Astrocyte of the spinal cord (primary cell): ENCODE data around the gene ARIH1.

ENCODE experiments used
- DNase-seq: peaks from one replicate; pipeline ENCODE4 v3.0.0; 2011; ENCODE audit warnings: low read depth, low spot score
- H3K4me3 ChIP-seq: 2 replicates; pipeline ENCODE4 v1.5.1; 2011; ENCODE audit warnings: low read depth, mild to moderate bottlenecking, low read length, moderate library complexity
- in situ Hi-C: cut with HindIII; loops from 2 replicates; pipeline ENCODE4 v1.10.0; 2017; ENCODE audit warnings: low sequenced_read_pairs
- TF ChIP-seq, protein P1 (sequence below): IDR thresholded peaks from 2 replicates; pipeline ENCODE4 v1.5.1; 2012; ENCODE audit warnings: low read depth, mild to moderate bottlenecking, low read length, inconsistent platforms

The ARIH1 gene

DNA sequence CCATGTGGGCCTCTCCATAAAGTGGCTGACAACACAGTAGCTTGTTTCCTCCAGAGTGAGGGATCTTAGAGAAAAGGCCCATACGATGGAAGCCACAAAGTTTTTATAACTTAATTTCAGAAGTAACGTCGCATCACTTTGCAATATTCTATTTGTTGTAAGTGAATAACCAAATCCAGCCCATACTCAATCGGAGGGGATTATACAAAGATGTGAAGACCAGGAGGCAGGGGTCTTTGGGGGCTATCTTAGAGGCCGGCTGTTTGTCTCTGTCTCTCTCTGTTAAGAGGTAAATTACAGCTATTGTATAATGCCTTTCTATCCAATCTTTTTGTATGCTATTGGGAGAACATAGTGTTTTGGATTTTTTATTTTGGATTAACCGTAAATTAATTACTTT lies 9.1 kb downstream of the ARIH1 start:
- in situ Hi-C loops = no loop called here
- TF ChIP-seq, protein P1, sequence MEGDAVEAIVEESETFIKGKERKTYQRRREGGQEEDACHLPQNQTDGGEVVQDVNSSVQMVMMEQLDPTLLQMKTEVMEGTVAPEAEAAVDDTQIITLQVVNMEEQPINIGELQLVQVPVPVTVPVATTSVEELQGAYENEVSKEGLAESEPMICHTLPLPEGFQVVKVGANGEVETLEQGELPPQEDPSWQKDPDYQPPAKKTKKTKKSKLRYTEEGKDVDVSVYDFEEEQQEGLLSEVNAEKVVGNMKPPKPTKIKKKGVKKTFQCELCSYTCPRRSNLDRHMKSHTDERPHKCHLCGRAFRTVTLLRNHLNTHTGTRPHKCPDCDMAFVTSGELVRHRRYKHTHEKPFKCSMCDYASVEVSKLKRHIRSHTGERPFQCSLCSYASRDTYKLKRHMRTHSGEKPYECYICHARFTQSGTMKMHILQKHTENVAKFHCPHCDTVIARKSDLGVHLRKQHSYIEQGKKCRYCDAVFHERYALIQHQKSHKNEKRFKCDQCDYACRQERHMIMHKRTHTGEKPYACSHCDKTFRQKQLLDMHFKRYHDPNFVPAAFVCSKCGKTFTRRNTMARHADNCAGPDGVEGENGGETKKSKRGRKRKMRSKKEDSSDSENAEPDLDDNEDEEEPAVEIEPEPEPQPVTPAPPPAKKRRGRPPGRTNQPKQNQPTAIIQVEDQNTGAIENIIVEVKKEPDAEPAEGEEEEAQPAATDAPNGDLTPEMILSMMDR = no peak
- DNase-seq = no peak
- H3K4me3 ChIP-seq = no peak overlapping the region

DNA sequence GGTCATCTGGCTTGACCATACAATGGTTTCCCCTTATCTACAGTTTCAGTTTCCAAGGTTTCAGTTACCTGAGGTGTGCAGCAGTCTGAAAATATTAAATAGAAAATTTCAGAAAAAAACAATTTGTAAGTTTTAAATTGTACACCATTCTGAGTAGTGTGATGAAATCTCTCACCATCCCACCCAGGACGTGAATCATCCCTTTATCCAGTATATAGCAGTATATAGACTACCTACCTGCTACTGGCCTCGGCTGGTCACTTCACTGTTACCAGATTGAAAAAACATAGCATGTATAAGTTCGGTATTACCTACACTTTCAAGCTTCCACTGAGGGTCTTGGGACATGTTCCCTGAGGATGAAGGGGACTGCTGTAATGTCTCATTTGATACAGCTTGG lies 12.0 kb downstream of the ARIH1 start:
- H3K4me3 ChIP-seq = no peak overlapping the region
- no peak for DNase-seq
- TF ChIP-seq, protein P1 = no peak
- in situ Hi-C loops = no loop called here

DNA sequence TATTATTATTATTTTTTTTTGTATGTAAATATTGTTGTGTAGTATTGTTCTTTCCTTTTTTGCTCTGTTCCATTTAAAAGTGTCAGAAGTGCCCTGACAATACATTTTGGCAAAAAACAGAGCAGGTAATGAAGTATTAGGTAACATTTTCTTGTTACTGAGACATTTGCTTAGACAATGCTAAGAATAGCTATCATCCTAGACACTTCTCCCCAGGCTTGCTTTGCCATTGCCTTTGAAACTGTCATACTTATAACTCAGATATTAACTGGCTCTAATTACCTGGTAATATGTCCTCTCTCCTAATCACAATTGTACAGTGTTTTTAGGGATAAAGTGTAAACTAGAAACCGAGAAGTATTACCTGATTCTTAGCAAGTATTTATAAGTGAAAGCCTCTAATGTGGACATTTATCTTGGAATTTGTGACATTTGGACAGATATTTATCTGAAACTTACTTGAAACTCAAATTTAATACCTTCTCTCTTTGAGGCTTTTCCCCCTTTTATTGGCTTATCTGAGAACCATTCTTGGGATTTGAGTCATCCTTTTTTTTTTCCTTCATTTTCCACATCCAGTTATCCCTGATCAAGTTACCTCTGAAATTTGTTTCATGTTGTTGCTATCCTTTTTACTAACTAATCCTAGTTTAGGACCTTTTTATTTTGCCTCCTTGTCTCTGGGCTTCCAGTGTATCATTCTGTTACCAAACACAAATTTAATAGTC lies 13.1 kb downstream of the ARIH1 start:
- TF ChIP-seq, protein P1 = no peak
- in situ Hi-C loops = no loop called here
- no peak overlapping the region for H3K4me3 ChIP-seq
- peak; percentile 38 for DNase-seq

DNA sequence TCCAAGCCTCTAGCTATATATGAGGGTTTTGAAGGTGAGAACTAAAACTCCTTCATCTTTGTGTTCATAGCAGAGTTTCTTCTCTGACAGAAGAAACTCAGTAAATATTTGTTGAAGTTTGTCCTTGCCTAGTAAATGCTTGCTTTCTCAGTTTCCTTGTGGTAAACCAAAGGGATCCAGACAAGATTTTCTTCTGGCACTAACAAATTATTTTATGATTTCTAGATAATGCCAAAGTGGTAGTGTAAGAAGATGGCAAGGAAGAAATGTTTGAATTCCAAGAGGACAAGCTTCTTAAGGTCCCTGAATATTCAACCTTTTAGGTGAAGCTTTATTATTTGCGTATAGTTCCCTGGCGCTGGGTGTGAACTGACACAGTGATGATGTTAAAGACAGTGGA lies 14.4 kb downstream of the ARIH1 start:
- TF ChIP-seq, protein P1 = no peak
- no peak for DNase-seq
- no peak overlapping the region for H3K4me3 ChIP-seq
- in situ Hi-C loops = no loop called here

DNA sequence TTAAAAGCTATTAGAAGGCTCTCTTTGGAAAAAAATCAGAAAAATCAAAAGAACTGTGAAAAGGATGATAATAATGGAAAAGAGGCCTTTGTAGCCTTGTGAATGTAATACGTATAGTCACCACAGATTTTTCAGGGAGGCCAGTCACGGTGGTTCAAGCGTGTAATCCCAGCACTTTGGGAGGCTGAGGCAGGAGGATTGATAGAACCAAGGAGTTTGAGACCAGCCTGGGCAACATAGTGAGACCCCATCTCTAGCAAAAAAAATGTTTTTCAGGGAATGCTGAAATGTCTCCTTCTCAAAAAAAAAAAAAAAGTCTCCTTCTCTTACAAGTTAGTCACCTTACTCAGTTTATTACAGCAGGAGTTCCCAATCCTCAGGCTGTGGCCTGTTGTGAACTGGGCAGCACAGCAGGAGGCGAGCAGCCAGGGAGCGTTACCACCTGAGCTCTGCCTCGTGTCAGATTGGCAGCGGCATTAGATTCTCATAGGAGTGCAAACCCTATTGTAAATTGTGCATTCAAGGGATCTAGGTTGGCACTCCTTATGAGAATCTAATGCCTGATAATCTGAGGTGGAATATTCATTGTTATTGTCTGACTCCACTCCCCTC lies 15.9 kb downstream of the ARIH1 start:
- TF ChIP-seq, protein P1 = no peak

DNA sequence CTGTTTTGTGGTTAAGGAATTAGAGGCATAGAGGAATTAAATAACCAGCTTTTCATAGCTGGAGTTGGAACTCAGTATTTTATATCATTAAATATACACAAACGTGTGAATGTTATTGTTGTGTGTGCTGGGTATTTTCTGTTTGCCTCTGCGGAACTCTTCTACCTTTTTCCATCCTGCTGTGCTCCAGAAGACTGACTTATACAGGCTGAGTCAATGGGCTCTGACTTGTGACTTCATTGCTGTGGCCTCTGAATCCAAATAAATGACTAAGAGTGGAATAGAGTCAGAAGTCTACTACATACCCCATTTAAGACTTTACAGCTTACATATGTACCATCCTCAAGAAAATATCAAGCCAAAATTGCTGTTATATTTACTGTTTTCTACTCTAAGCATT lies 17.6 kb downstream of the ARIH1 start:
- DNase-seq = peak; percentile 81
- no peak overlapping the region for H3K4me3 ChIP-seq
- in situ Hi-C loops = no loop called here
- TF ChIP-seq, protein P1 = no peak

More for the DNA sequence above, 15.9 kb downstream of the ARIH1 start:
- H3K4me3 ChIP-seq = no peak overlapping the region
- DNase-seq = no peak
- in situ Hi-C loops = no loop called here
